HepG2 (cell line): Measurements from ENCODE around the gene TGM2. TPM values are rescaled to one million over a fixed set of nuclear protein-coding genes. Genes with fewer than 3 reads are reported as not detected.

ENCODE experiments used
- ATAC-seq: fragments of 200-7000 bp; cut with Tn5 transposase; 3 replicates; pipeline ENCODE4 v1.9.1; 2020; ENCODE audit warnings: mild to moderate bottlenecking, moderate library complexity
- BruUV-seq: library from RNA; stranded (reverse); fragments of 400-500 nt; replicated peaks from 2 replicates; lab custom pipeline; 2021; lab: Mats Ljungman, UMichigan
- CTCF ChIA-PET: fragments of 300-600 bp; formaldehyde crosslinking; extraction: SDS; loops from one replicate; lab custom pipeline; 2021; ENCODE audit warnings: low total read pairs, inconsistent platforms, low intra/inter-chr PET ratio; lab: Yijun Ruan, JAX
- POLR2A ChIA-PET: fragments of 350-600 bp; sonication (Branson Sonifier 250); formaldehyde crosslinking; loops from one replicate; lab custom pipeline; 2020; ENCODE audit warnings: antibody characterized with exemption, inconsistent platforms; lab: Yijun Ruan, JAX
- DNase-seq: peaks from one replicate; pipeline ENCODE4 v3.0.0-alpha.2; 2015; ENCODE audit warnings: low spot score
- FAIRE-seq: peaks from 3 replicates; lab custom pipeline; 2011; peaks lifted over from hg19 to GRCh38; lab: Jason Lieb, UNC
- H2AFZ ChIP-seq: one replicate; pipeline ENCODE4 v1.6.1; 2011; ENCODE audit warnings: low read length, inconsistent platforms
- H3K27ac ChIP-seq: fragments of 300-600 bp; 3 replicates; pipeline ENCODE4 v1.8.0; 2011; ENCODE audit warnings: mixed run types, mild to moderate bottlenecking, mixed read lengths, low read length, inconsistent platforms; ENCODE audit not compliant: insufficient read depth; ENCODE audit errors: extremely low read length
- H3K27me3 ChIP-seq, 2 experiments: fragments of 200-600 bp in 1 of 2; 2 replicates in 1 of 2; 3 replicates in 1 of 2; pipeline versions ENCODE4 v1.6.0 to v1.8.0; 2011; ENCODE audit warnings: low read length in 2 of 2, mild to moderate bottlenecking in 2 of 2, moderate library complexity in 2 of 2, inconsistent platforms in 1 of 2; ENCODE audit not compliant: insufficient read depth in 2 of 2, control insufficient read depth in 1 of 2
- H3K36me3 ChIP-seq, 2 experiments: fragments of 200-600 bp in 1 of 2; replicated peaks in 1 of 2; 2 replicates in 1 of 2; 3 replicates in 1 of 2; pipeline versions ENCODE4 v1.5.1 to v1.8.0; 2011; ENCODE audit warnings: low read length in 2 of 2, inconsistent platforms in 1 of 2; ENCODE audit not compliant: insufficient read depth in 2 of 2, control insufficient read depth in 1 of 2
- H3K4me1 ChIP-seq: 2 replicates; pipeline ENCODE4 v1.5.1; 2012; ENCODE audit warnings: low read length, inconsistent platforms; ENCODE audit not compliant: insufficient read depth
- H3K4me2 ChIP-seq: 2 replicates; pipeline ENCODE4 v1.6.0; 2011; ENCODE audit warnings: low read depth, low read length, inconsistent platforms
- H3K4me3 ChIP-seq, 3 experiments: fragments of 200-600 bp in 1 of 3; sonication (generic), shearing (Covaris generic) in 1 of 3; replicated peaks in 1 of 3; 2 replicates each; pipeline ENCODE4 v1.5.1; 2011 to 2016; ENCODE audit warnings: low read length in 3 of 3, inconsistent platforms in 2 of 3, low read depth in 2 of 3, mild to moderate bottlenecking in 2 of 3, control low read depth in 1 of 3, mixed read lengths in 1 of 3; ENCODE audit not compliant: insufficient read depth in 1 of 3
- H3K79me2 ChIP-seq: one replicate; pipeline ENCODE4 v1.6.1; 2011; ENCODE audit warnings: low read length, inconsistent platforms; ENCODE audit not compliant: insufficient read depth
- H3K9ac ChIP-seq: 2 replicates; pipeline ENCODE4 v1.6.0; 2011; ENCODE audit warnings: mild to moderate bottlenecking, low read depth, low read length, inconsistent platforms; ENCODE audit not compliant: insufficient read depth
- H3K9me3 ChIP-seq: 2 replicates; pipeline ENCODE4 v1.5.1; 2012; ENCODE audit warnings: mild to moderate bottlenecking, low read length
- H4K20me1 ChIP-seq: 2 replicates; pipeline ENCODE4 v1.6.0; 2011; ENCODE audit warnings: inconsistent platforms, mild to moderate bottlenecking, low read length, moderate library complexity; ENCODE audit not compliant: insufficient read depth
- FOXK2 ChIP-seq: fragments of 450-650 bp; IDR thresholded peaks from 2 replicates; pipeline ENCODE4 v1.6.1; 2016
- GABPA ChIP-seq, 2 experiments: IDR thresholded peaks; 2 replicates each; pipeline ENCODE4 v1.6.1; 2011 to 2016; ENCODE audit warnings: low read depth in 2 of 2, low read length in 1 of 2, missing biosample characterization in 1 of 2, missing genetic modification characterization in 1 of 2
- MLX ChIP-seq: IDR thresholded peaks from 2 replicates; pipeline ENCODE4 v1.6.1; 2016
- TCF7 ChIP-seq: sonication (generic); IDR thresholded peaks from 2 replicates; pipeline ENCODE4 v1.6.1; 2016; ENCODE audit warnings: antibody characterized with exemption, low read depth
- TEAD3 ChIP-seq: optimal IDR thresholded peaks from 2 replicates; pipeline ENCODE3; 2016; ENCODE audit warnings: borderline replicate concordance
- TFAP4 ChIP-seq: sonication (generic); IDR thresholded peaks from 2 replicates; pipeline ENCODE4 v1.6.1; 2016; ENCODE audit warnings: low read depth, borderline replicate concordance
- THRA ChIP-seq: sonication (generic); formaldehyde crosslinking; IDR thresholded peaks from 2 replicates; pipeline ENCODE4 v1.4.0; 2020; ENCODE audit warnings: missing genetic modification reagents, borderline replicate concordance
- ZC3H4 ChIP-seq: sonication (generic); formaldehyde crosslinking; IDR thresholded peaks from 2 replicates; pipeline ENCODE4 v1.4.0; 2020; ENCODE audit warnings: missing genetic modification reagents, borderline replicate concordance
- ZFAT ChIP-seq: sonication (generic); formaldehyde crosslinking; conservative IDR thresholded peaks from 2 replicates; pipeline ENCODE4 v1.8.1; 2023; ENCODE audit warnings: missing genetic modification reagents, inconsistent platforms
- ZNF121 ChIP-seq: sonication (generic); formaldehyde crosslinking; IDR thresholded peaks from 2 replicates; pipeline ENCODE4 v1.5.0; 2020; ENCODE audit warnings: mild to moderate bottlenecking, missing genetic modification reagents
- ZNF281 ChIP-seq: sonication (generic); formaldehyde crosslinking; IDR thresholded peaks from 2 replicates; pipeline ENCODE4 v1.4.0; 2020; ENCODE audit warnings: missing genetic modification reagents, borderline replicate concordance
- ZNF512B ChIP-seq: sonication (generic); formaldehyde crosslinking; IDR thresholded peaks from 2 replicates; pipeline ENCODE4 v1.5.1; 2020; ENCODE audit warnings: missing genetic modification reagents, mild to moderate bottlenecking, borderline replicate concordance
- ZNF773 ChIP-seq: sonication (generic); formaldehyde crosslinking; IDR thresholded peaks from 2 replicates; pipeline ENCODE4 v1.4.0; 2020; ENCODE audit warnings: missing genetic modification reagents, borderline replicate concordance
- ZNF777 ChIP-seq: sonication (generic); formaldehyde crosslinking; IDR thresholded peaks from 2 replicates; pipeline ENCODE4 v1.4.0; 2020; ENCODE audit warnings: missing genetic modification reagents
- WGBS: methylation state at CpG from one replicate; pipeline ENCODE4 v1.1.6; 2017; ENCODE audit warnings: low lambda C conversion rate; 5-methylcytosine and 5-hydroxymethylcytosine counted together
- in situ Hi-C: cut with HindIII; loops from 2 replicates; pipeline ENCODE4 v1.10.0; 2017; ENCODE audit warnings: low pct_unique_long_range_greater_than_20kb; ENCODE audit not compliant: extremely low pct_ligation_motif_present
- intact Hi-C: fragments of 100-400 bp; cut with micrococcal nuclease; formaldehyde crosslinking; loops from one replicate; pipeline ENCODE4 v1.10.0; 2022; ENCODE audit not compliant: unreplicated experiment
- polyA plus RNA-seq, 8 experiments: library from polyadenylated mRNA; depleted of rRNA in 3 of 8; stranded (reverse) in 7 of 8; unstranded in 1 of 8; fragments of >200 nt; fragmentation: Illumina TruSeq in 4 of 8; extraction: Trizol in 4 of 8; gene quantifications; 2 replicates each; pipeline versions ENCODE4 v1.2.1 to v1.2.3, GENCODE V29; 2011 to 2016; ENCODE audit warnings: low read depth in 4 of 8, missing spikeins in 1 of 8, mixed read lengths in 1 of 8; ENCODE audit not compliant: insufficient read depth in 1 of 8
- total RNA-seq, 5 experiments: library from RNA; depleted of rRNA; stranded (reverse); fragments of >200 nt; fragmentation: Illumina TruSeq; extraction: Trizol; gene quantifications; 2 replicates each; pipeline ENCODE4 v1.2.3, GENCODE V29; 2016; ENCODE audit warnings: low read depth in 1 of 5

The TGM2 gene
- total and polyA plus RNA-seq, 2 of the 13 experiments (the other 11 are each of a cell fraction or from before 2014, with no cell fraction given): 4.2 to 46.4 TPM

- H3K27me3 ChIP-seq: peaks cover 4 to 29% of the 10 kb centered on the region in 2 experiments; a peak in 3 of 5 replicates
- no peak for DNase-seq
- H3K4me1 ChIP-seq: no peaks in the 10 kb centered on the region
- intact Hi-C loops: no loop called here
- no peak for TF ChIP-seq ZNF777 (CRISPR knock-in tag)
- TF ChIP-seq THRA (CRISPR knock-in tag): no peak
- TF ChIP-seq TCF7: no peak
- no peak for TF ChIP-seq TEAD3 (CRISPR knock-in tag)
- TF ChIP-seq ZC3H4 (CRISPR knock-in tag): no peak
- TF ChIP-seq ZNF773 (CRISPR knock-in tag): no peak
- no peak for TF ChIP-seq ZNF121 (CRISPR knock-in tag)
- no peak for TF ChIP-seq MLX (CRISPR knock-in tag)
- no peak for TF ChIP-seq ZNF281
- no peak for TF ChIP-seq FOXK2
- TF ChIP-seq GABPA (IDR thresholded peaks at IDR 0.05; ENCODE audit: low read depth, low read length): no peak
- TF ChIP-seq GABPA (CRISPR knock-in tag; IDR thresholded peaks at IDR 0.05; ENCODE audit: low read depth): no peak
- TF ChIP-seq ZNF512B (CRISPR knock-in tag): no peak
- no peak for TF ChIP-seq ZFAT (CRISPR knock-in tag)
- TF ChIP-seq TFAP4: no peak
- TF ChIP-seq, all 625 proteins: peak for 0
- Histone ChIP-seq H3K36me3 (no peaks in the 10 kb centered on the region), H3K27ac (no peak overlapping the region), H2AFZ (no peak overlapping the region), H4K20me1 (no peaks in the 10 kb centered on the region), H3K9ac (no peak overlapping the region), H3K4me2 (no peak overlapping the region), H3K4me3 (no peak overlapping the region), H3K79me2 (no peaks in the 10 kb centered on the region), H3K9me3 (no peaks in the 10 kb centered on the region)
- in situ Hi-C loops: loop anchor here (25.0 kb wide), 1 partner anchor 649 kb away; no protein-coding TSS in a partner anchor
- FAIRE-seq: no peak
- BruUV-seq: no TSS peak
- 13% methylated on average over 9 of the region's 9 CpGs for WGBS
- ChIA-PET POLR2A (no interaction called here), CTCF (no interaction called here)
- no peak for ATAC-seq
Measured at GRCh38 chr20:38211200-38212097, 46.4 kb upstream of the TGM2 start.
